Activated CD8-positive, alpha-beta T cell treated with anti-CD3 and anti-CD28 coated beads for 36 hours (primary cell): Measurements from ENCODE around the gene PDGFB. TPM values are rescaled to one million over a fixed set of nuclear protein-coding genes. Genes with fewer than 3 reads are reported as not detected.

Experiments used
- ATAC-seq: fragments of 200-7000 bp; cut with Tn5 transposase; one replicate; pipeline ENCODE4 v1.10.0; 2021; ENCODE audit warnings: mild to moderate bottlenecking, moderate library complexity
- CTCF ChIA-PET: fragments of 350-600 bp; sonication (Branson Sonifier 250); formaldehyde crosslinking; loops from one replicate; lab custom pipeline; 2021; ENCODE audit warnings: antibody characterized with exemption; lab: Charles Lee
- POLR2A ChIA-PET: fragments of 350-600 bp; sonication (Branson Sonifier 250); formaldehyde crosslinking; loops from one replicate; lab custom pipeline; 2021; ENCODE audit warnings: antibody characterized with exemption; lab: Charles Lee
- DNase-seq: peaks from one replicate; pipeline ENCODE4 v3.0.0-alpha.2; 2020
- H3K27ac Mint-ChIP-seq: one replicate; pipeline ENCODE4 v1.8.0; 2021; ENCODE audit warnings: mild to moderate bottlenecking, mixed read lengths
- H3K27me3 Mint-ChIP-seq: one replicate; pipeline ENCODE4 v1.8.0; 2021; ENCODE audit warnings: mixed read lengths
- H3K36me3 Mint-ChIP-seq: one replicate; pipeline ENCODE4 v1.8.0; 2021; ENCODE audit warnings: low read depth, mixed read lengths
- H3K4me1 Mint-ChIP-seq: one replicate; pipeline ENCODE4 v1.8.0; 2021; ENCODE audit warnings: low read depth, mixed read lengths
- H3K4me3 Mint-ChIP-seq: one replicate; pipeline ENCODE4 v1.8.0; 2021; ENCODE audit warnings: mild to moderate bottlenecking, moderate library complexity, mixed read lengths
- H3K9me3 Mint-ChIP-seq: one replicate; pipeline ENCODE4 v1.8.0; 2021; ENCODE audit warnings: mixed read lengths
- intact Hi-C: fragments of 100-400 bp; cut with micrococcal nuclease; formaldehyde crosslinking; loops from one replicate; pipeline ENCODE4 v1.10.0; 2022
- total RNA-seq, 2 experiments: library from RNA; stranded (reverse); gene quantifications; one replicate each; pipeline ENCODE4 v1.2.3, GENCODE V29; 2021
- TF ChIP-seq, protein P1 (sequence below): fragments of 200-600 bp; IDR thresholded peaks from one replicate; pipeline ENCODE4 v1.8.0; 2022; ENCODE audit warnings: antibody characterized with exemption, mild to moderate bottlenecking

The PDGFB gene
- total RNA-seq, 2 experiments from 2014 or later: 1.7 to 3.0 TPM

DNA sequence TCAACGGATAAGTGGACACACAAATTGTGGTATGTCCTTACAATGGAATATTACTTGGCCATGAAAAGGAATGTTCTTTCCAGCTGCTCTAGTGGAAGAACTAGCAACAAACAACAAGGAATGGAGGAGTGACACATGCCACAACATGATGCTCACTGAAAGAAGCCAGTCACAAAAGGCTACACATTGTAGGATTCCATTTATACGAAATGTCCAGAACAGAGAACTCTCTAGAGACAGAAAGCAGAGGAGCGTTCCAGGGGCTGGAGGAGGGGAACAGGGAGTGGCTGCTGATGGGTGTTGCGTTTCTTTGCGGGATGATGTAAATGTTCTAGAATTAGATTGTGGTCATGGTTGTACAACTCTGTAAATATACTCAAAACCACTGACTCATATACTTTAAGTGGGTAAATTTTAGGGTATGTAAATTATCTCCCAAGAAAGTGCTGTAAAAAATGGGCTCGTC lies 32.4 kb upstream of the PDGFB start:
- Mint-ChIP-seq H3K4me3 (no peak overlapping the region), H3K4me1 (peaks cover 2% of the 10 kb centered on the region), H3K9me3 (peaks cover 2% of the 10 kb centered on the region), H3K36me3 (no peaks in the 10 kb centered on the region), H3K27ac (no peak overlapping the region), H3K27me3 (peaks cover 4% of the 10 kb centered on the region)
- intact Hi-C loops: no loop called here
- ATAC-seq: no peak
- TF ChIP-seq, protein P1, sequence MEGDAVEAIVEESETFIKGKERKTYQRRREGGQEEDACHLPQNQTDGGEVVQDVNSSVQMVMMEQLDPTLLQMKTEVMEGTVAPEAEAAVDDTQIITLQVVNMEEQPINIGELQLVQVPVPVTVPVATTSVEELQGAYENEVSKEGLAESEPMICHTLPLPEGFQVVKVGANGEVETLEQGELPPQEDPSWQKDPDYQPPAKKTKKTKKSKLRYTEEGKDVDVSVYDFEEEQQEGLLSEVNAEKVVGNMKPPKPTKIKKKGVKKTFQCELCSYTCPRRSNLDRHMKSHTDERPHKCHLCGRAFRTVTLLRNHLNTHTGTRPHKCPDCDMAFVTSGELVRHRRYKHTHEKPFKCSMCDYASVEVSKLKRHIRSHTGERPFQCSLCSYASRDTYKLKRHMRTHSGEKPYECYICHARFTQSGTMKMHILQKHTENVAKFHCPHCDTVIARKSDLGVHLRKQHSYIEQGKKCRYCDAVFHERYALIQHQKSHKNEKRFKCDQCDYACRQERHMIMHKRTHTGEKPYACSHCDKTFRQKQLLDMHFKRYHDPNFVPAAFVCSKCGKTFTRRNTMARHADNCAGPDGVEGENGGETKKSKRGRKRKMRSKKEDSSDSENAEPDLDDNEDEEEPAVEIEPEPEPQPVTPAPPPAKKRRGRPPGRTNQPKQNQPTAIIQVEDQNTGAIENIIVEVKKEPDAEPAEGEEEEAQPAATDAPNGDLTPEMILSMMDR: no peak
- no peak for DNase-seq
- ChIA-PET POLR2A (no interaction called here), CTCF (interaction anchor here (1.2 to 1.5 kb wide), 2 partner anchors 47 to 62 kb away, joined by 4 to 5 read pairs; no protein-coding TSS in a partner anchor)

DNA sequence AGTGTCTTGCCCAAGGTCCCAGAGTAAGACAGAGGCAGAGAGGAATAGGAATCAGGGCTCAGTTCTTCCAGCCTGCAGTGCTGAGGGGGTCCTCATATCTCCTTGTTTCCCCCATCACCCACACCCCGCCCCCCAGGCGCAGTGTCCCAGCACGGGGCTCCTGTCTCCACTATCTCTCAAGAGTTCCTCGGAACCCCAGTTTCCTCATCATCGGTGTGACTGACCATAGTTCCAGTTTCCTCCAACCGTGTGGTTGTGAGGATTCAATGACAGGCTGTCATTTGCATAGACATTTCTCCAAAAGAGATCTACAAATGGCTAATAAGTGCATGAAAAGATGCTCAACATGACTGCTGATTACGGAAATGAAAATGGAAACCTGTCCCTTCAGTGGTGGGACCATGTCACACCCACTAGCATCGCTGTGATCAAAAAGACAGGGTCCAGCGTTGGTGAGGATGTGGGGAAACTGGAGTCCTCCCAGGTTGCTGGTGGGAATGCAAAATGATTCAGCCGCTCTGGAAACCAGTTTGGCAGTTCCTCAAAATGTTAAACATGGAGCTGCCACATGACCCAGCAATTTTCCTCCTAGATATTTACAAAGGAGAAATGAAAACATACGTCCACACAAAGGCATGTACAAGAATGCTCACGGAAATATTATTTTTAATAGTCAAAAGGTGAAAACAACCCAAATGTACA lies 31.8 kb upstream of the PDGFB start:
- POLR2A ChIA-PET: no interaction called here
- peaks cover 4% of the 10 kb centered on the region for H3K27me3 Mint-ChIP-seq
- peaks cover 2% of the 10 kb centered on the region for H3K9me3 Mint-ChIP-seq
- CTCF ChIA-PET: interaction anchor here (1.2 to 1.5 kb wide), 2 partner anchors 46 to 61 kb away, joined by 4 to 5 read pairs; no protein-coding TSS in a partner anchor
- TF ChIP-seq, protein P1: no peak
- intact Hi-C loops: no loop called here
- H3K4me3 Mint-ChIP-seq: no peak overlapping the region
- H3K27ac Mint-ChIP-seq: no peak overlapping the region
- no peaks in the 10 kb centered on the region for H3K36me3 Mint-ChIP-seq
- ATAC-seq (no peak), DNase-seq (no peak)
- peaks cover 2% of the 10 kb centered on the region for H3K4me1 Mint-ChIP-seq

DNA sequence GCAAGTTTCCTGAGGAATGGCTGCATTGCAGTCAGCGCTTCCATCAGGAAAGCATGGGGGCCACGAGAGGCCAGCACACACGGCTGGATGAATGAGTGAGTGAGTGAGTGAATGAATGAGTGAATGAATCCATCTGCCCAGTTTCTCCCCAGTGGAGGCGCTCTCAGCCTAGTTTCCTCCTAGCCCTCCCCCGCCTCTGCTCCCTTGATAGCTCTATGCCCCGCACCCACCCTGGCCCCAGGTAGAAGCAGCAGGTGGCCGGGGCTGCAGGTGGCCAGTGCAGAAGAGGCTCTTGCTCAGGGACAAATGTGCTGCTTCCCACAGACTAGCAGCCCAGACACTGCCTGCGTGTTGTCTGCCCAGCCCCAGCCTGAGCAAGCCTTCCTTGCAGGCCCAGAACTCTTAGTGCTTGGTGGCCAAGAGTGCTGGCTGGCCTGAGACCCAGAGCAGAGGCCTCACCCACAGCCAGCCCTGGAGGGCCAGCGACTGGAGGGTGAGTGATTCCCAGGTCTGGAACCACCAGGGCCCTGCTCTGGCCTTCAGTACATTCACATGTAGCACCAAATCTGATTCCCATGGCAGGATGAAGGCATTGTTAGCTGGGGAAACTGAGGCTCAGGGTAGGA lies 31.1 kb upstream of the PDGFB start:
- TF ChIP-seq, protein P1: no peak
- POLR2A ChIA-PET: no interaction called here
- H3K27me3 Mint-ChIP-seq: peaks cover 4% of the 10 kb centered on the region

DNA sequence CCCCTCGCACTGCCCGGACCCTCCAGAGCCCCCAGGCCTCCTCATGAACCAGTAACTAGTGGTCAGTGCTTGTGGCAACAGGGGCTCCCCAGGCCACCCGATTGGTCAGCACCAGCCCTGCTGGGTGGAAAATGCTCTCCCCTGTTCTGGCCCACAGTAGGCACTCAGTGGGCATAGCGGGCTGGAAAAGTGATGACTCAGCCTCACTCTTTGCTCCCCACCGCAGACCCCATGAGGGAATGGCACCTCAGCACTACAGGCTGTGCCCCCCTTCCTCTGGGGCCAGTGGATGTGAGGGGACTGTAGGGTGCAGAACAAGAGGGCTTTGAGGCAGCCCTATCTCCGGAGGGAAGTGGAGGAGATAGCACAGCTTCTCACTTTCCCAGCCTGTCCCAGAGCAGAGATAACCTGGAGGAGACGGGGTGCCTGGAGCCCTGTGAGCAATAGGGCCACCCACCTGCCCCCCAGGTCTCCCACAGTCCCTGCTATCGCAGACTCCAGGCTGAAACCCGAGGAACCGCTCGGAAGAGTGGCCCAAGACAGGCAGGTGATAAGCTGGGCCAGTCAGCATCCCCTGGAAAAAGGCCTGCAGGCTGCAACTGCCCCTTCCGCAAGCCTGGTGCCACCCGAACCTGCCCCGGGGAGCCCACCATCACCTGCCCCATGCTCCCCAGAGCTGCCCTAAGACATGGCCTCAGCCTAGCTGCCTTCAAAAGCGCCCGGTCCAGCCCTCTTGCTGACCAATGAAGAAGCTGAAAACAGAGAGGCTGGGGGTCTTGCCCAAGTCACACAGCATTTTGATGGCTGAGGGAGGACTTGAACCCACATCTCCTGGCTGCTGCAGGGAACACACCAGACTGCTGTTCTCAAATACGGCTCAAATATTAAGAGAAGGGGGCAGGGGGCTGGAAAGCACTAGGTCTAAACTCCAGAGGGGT lies 29.4 kb upstream of the PDGFB start:
- no peak for DNase-seq
- ChIA-PET POLR2A (interaction anchor here (1.1 kb wide), 1 partner anchor 33 kb away, joined by 3 read pairs; no protein-coding TSS in a partner anchor), CTCF (interaction anchor here (1.4 kb wide), 1 partner anchor 33 kb away, joined by 3 read pairs; no protein-coding TSS in a partner anchor)
- no peak overlapping the region for H3K27ac Mint-ChIP-seq
- TF ChIP-seq, protein P1: no peak
- intact Hi-C loops: no loop called here
- H3K4me1 Mint-ChIP-seq: no peaks in the 10 kb centered on the region
- H3K9me3 Mint-ChIP-seq: peaks cover 2% of the 10 kb centered on the region
- H3K27me3 Mint-ChIP-seq: peaks cover 3% of the 10 kb centered on the region
- H3K36me3 Mint-ChIP-seq: no peaks in the 10 kb centered on the region
- no peak for ATAC-seq
- H3K4me3 Mint-ChIP-seq: no peak overlapping the region

More for the DNA sequence above, 31.1 kb upstream of the PDGFB start:
- no peak overlapping the region for H3K4me3 Mint-ChIP-seq
- peaks cover 2% of the 10 kb centered on the region for H3K4me1 Mint-ChIP-seq
- peaks cover 2% of the 10 kb centered on the region for H3K9me3 Mint-ChIP-seq
- CTCF ChIA-PET: interaction anchor here (1.2 kb wide), 1 partner anchor 46 kb away, joined by 4 read pairs; no protein-coding TSS in a partner anchor
- H3K36me3 Mint-ChIP-seq: no peaks in the 10 kb centered on the region
- DNase-seq (no peak), ATAC-seq (no peak)
- H3K27ac Mint-ChIP-seq: no peak overlapping the region
- intact Hi-C loops: no loop called here
